OCI-LY3 (cell line): ENCODE results near the gene MTHFD2L.

Experiments used
- H2AFZ ChIP-seq: fragments of 200-600, 300-600 bp; shearing (Covaris generic); 2 replicates; pipeline ENCODE4 v1.6.0; 2014; ENCODE audit warnings: antibody characterized with exemption, low read depth, low read length
- H3K27ac ChIP-seq: fragments of 200-600, 300-600 bp; sonication (generic); 2 replicates; pipeline ENCODE4 v1.5.1; 2014; ENCODE audit warnings: mild to moderate bottlenecking, low read length, moderate library complexity, mixed read lengths
- H3K27me3 ChIP-seq: fragments of 200-600, 300-600 bp; sonication (generic); 2 replicates; pipeline ENCODE4 v1.6.1; 2014; ENCODE audit warnings: low read depth, low read length, mixed read lengths
- H3K36me3 ChIP-seq: fragments of 200-600, 300-600 bp; sonication (generic); replicated peaks from 2 replicates; pipeline ENCODE3; 2014; ENCODE audit warnings: low read depth, low read length, mixed read lengths
- H3K4me1 ChIP-seq: fragments of 300-600, 200-600 bp; sonication (generic); 2 replicates; pipeline ENCODE4 v1.6.1; 2014; ENCODE audit warnings: low read length, mixed read lengths
- H3K4me2 ChIP-seq: fragments of 200-600, 300-600 bp; sonication (generic); 2 replicates; pipeline ENCODE4 v1.6.1; 2014; ENCODE audit warnings: low read length, mixed read lengths
- H3K4me3 ChIP-seq: fragments of 300-600, 200-600 bp; sonication (generic); 2 replicates; pipeline ENCODE4 v1.5.1; 2014; ENCODE audit warnings: antibody characterized with exemption, mild to moderate bottlenecking, low read length, moderate library complexity
- H3K79me2 ChIP-seq: fragments of 300-600, 200-600 bp; shearing (Covaris generic); 2 replicates; pipeline ENCODE4 v1.6.1; 2014; ENCODE audit warnings: mild to moderate bottlenecking, low read length, mixed read lengths
- H3K9ac ChIP-seq: fragments of 300-600, 200-600 bp; shearing (Covaris generic); 2 replicates; pipeline ENCODE4 v1.6.0; 2014; ENCODE audit warnings: mild to moderate bottlenecking, low read length, moderate library complexity
- H3K9me3 ChIP-seq: fragments of 200-600, 300-600 bp; shearing (Covaris generic); 2 replicates; pipeline ENCODE4 v1.6.1; 2014; ENCODE audit warnings: low read length, mixed read lengths; ENCODE audit not compliant: insufficient read depth
- H4K20me1 ChIP-seq: fragments of 200-600, 300-600 bp; sonication (generic); 2 replicates; pipeline ENCODE4 v1.6.1; 2016; ENCODE audit warnings: low read length, mixed read lengths; ENCODE audit not compliant: insufficient read depth
- CTCF ChIP-seq: fragments of 200-600, 300-600 bp; sonication (generic); IDR thresholded peaks from 2 replicates; pipeline ENCODE4 v1.5.1; 2014; ENCODE audit warnings: antibody characterized with exemption, low read length, low read depth
- EZH2phosphoT487 ChIP-seq: fragments of 200-600 bp; shearing (Covaris generic); IDR thresholded peaks from 2 replicates; pipeline ENCODE4 v1.6.1; 2018; ENCODE audit warnings: antibody characterized with exemption, mixed run types, low read depth

MTHFD2L gene

GRCh38 chr4:74161666-74162450 lies 3.9 kb downstream of the MTHFD2L start:
- TF ChIP-seq CTCF (no peak), EZH2phosphoT487 (no peak)
- no peak overlapping the region for H3K9ac ChIP-seq
- H2AFZ ChIP-seq = no peak overlapping the region
- H4K20me1 ChIP-seq = no peaks in the 10 kb centered on the region
- no peak overlapping the region for H3K4me2 ChIP-seq
- no peak overlapping the region for H3K27ac ChIP-seq
- H3K36me3 ChIP-seq = peaks cover 24% of the 10 kb centered on the region
- H3K27me3 ChIP-seq = no peaks in the 10 kb centered on the region
- H3K9me3 ChIP-seq = no peaks in the 10 kb centered on the region
- peaks cover 42% of the 10 kb centered on the region for H3K79me2 ChIP-seq
- H3K4me3 ChIP-seq = no peak overlapping the region
- H3K4me1 ChIP-seq = peaks cover 23% of the 10 kb centered on the region

GRCh38 chr4:74166135-74166534 lies 8.2 kb downstream of the MTHFD2L start:
- H3K4me1 ChIP-seq = peaks cover 11% of the 10 kb centered on the region
- H3K27ac ChIP-seq = no peak overlapping the region
- no peak overlapping the region for H2AFZ ChIP-seq
- H3K27me3 ChIP-seq = no peaks in the 10 kb centered on the region
- H3K36me3 ChIP-seq = peaks cover 15% of the 10 kb centered on the region
- no peak overlapping the region for H3K4me2 ChIP-seq
- peaks cover 13% of the 10 kb centered on the region; the same call in 1 of the 2 replicates for H3K79me2 ChIP-seq
- no peaks in the 10 kb centered on the region for H3K9me3 ChIP-seq
- TF ChIP-seq CTCF (no peak), EZH2phosphoT487 (no peak)
- H4K20me1 ChIP-seq = no peaks in the 10 kb centered on the region
- no peak overlapping the region for H3K4me3 ChIP-seq
- no peak overlapping the region for H3K9ac ChIP-seq

GRCh38 chr4:74166818-74167217 lies 8.9 kb downstream of the MTHFD2L start:
- Histone ChIP-seq H4K20me1 (no peaks in the 10 kb centered on the region), H3K27me3 (no peaks in the 10 kb centered on the region), H3K9me3 (no peaks in the 10 kb centered on the region), H3K27ac (no peak overlapping the region), H3K4me3 (no peak overlapping the region), H2AFZ (no peak overlapping the region), H3K9ac (no peak overlapping the region), H3K4me1 (peaks cover 11% of the 10 kb centered on the region), H3K4me2 (no peak overlapping the region), H3K79me2 (peaks cover 8% of the 10 kb centered on the region; the same call in 1 of the 2 replicates), H3K36me3 (peaks cover 8% of the 10 kb centered on the region)
- no peak for TF ChIP-seq EZH2phosphoT487
- TF ChIP-seq CTCF = no peak

GRCh38 chr4:74167585-74167984 lies 9.7 kb downstream of the MTHFD2L start:
- peaks cover 11% of the 10 kb centered on the region for H3K4me1 ChIP-seq
- H3K36me3 ChIP-seq = peaks cover 4% of the 10 kb centered on the region
- H3K9ac ChIP-seq = no peak overlapping the region
- no peak overlapping the region for H3K4me2 ChIP-seq
- no peak overlapping the region for H3K4me3 ChIP-seq
- TF ChIP-seq CTCF (no peak), EZH2phosphoT487 (no peak)
- no peak overlapping the region for H2AFZ ChIP-seq
- no peaks in the 10 kb centered on the region for H3K9me3 ChIP-seq
- peaks cover 8% of the 10 kb centered on the region; the same call in 1 of the 2 replicates for H3K79me2 ChIP-seq
- no peaks in the 10 kb centered on the region for H3K27me3 ChIP-seq
- no peak overlapping the region for H3K27ac ChIP-seq
- no peaks in the 10 kb centered on the region for H4K20me1 ChIP-seq
